ENCODE results near the gene ADAMTS17.

Gene ADAMTS17

DNA sequence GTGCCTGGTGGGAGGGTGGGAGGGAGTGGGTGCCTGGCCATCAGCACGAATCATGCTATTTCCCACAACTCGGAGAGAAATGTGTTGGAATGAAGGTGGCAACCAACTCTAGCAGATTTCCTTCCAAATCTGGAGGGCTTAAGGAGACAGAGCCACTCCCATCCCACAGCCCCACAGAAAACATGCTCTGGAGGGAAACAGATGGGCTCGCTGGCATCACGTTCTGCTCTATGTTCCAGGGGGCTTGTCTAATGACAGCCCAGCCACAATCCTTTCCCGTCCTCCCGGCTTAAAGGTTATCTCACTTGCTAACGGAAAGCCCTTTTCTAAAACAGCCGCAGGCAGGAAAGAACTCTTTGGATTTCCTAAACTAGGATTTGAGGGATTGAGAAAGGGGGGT is 65.3 kb downstream of the ADAMTS17 start:
- DNase-seq (ENCODE audit: low read depth in 2 of 2), result no peak

DNA sequence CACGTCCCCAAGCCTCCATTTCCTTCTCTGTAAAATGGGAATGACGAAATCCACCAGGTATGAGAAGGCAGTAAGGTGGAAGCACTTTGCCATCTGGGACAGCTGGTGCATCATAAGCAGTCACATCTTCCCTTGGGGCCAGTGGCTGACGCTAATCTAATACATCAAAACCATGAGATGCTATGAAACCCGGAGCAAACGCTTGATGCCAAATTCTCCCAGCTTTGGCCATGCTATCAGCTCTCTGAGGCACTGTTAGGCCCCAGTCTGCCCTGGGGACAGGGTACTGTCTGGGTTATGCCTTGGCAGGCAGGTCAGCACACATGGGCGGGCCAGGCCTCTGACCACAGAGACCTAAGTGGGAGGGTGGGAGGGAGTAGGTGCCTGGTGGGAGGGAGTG is 66.1 kb downstream of the ADAMTS17 start:
- no peak for DNase-seq (ENCODE audit: low read depth in 2 of 2)

DNA sequence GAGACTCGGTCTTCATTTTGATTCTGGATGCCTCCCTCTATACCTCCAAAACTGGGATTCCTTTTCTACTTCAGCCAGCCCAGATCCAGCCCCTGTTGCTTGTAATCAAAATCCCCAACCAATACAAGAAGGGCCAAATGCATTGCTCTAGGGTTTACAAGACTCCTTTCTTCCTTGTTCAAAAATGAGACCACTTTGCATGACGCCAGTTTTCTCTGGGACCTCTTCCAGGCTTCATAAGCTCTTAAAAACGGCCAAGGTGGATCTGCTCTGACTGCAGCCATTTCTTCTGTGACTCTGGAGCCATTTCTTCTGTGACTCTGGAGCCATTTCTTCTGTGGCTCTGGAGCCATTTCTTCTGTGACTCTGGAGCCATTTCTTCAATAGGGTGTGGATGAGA is 71.9 kb downstream of the ADAMTS17 start:
- DNase-seq (ENCODE audit: low read depth in 2 of 2), result no peak

DNA sequence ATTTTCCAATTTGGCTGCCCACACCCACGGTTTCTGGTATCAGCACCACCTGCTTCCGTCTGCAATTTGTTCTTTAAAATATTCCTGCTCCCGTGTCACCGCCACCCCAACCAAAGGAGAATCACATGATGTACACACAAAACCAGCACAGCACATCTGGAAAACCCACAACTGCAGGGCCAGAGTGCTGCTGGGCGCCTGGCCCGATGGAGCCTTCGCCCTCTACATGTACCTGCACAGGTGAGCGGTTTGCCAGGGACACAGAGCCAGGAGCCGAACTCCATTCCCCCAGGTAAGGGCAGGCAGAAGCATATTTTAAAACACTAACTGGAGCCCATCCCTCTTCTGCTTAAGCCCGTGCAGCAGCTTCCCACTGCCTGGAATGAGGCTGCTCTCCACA is 75.6 kb downstream of the ADAMTS17 start:
- no peak for DNase-seq (ENCODE audit: low read depth in 2 of 2)

DNA sequence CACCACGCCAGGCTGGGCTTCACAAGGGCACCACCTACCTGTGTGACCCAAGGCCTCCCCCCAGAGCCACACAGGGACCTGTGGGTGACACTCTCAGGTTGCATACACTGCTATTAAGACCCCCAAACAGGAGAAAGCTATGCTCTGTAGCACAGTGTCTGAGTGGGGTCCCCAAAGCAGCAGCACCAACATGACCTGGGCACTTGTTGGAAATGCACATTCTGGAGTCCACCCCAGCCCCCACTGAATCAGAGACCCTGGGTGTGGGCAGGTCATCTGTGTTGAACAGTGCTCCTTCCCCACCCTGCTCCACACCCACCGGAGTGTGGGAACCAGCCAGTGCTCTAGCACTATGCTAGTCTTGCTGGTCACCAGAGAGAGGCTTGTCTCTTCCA is 76.1 kb downstream of the ADAMTS17 start:
- no peak for DNase-seq (ENCODE audit: low read depth in 2 of 2)

DNA sequence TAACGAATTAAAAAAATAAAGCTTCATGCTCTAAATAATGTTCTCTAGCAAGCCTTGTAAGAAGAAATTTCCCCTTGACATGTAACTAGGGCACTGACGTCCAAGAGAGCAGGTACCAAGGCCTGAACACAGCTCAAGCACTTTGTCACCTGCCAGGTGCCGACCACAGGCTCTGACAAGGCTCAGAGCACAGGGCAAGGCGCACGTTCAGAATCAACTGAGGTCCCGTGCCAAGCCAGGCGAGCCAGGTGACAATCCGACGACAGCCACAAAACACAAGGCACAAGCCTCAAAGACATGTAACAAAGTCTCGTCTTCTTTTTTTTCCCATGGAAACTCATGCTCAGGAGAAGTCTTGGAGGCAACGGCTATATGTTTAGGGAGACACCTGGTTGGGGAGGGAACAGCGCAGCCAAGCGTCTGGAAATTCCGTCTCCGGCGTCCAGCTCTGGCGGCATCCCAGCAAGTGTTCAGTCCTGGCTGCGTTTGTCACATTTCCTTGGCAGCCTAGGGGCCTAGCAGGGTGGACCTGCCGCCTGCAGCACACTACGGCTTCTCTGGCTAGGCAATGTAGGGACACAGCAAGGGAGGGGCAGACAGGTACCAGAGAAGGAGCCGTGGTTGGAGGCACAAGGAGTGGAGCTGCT is 76.7 kb downstream of the ADAMTS17 start:
- no peak for DNase-seq (ENCODE audit: low read depth in 2 of 2)

DNA sequence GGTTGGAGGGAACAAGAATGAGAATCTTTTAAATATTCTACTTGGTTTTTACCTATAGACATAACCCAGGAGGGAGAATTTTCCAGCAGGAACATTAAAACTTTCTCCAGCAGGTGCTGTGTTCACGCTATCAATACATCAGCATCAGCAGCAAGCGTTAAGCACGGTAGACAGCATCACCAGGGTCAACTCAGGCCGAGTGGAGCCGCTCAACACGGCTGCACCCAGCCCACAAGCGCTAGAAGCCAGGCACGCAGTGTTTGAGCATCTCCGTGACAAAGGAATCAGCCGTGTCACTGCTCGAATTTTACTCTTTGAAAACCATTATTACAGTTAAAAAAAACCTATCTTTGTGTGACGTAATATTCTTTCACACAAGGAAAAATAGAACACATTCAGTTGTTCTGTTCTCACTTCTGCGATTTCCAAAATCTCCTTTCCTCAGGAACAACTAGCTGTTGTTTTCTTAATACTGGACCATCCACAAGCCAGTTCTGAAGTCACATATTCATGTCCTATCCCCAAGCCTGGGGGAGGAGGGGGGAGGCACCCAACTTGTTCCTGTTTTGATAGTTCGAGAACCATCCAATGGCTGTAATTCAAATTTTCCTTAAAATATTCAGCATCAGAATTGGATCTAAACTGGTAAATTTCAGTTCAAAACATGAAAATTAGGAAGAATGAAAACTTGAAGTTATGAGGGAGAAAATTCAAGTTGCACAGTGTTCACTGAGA is 77.9 kb downstream of the ADAMTS17 start:
- no peak for DNase-seq (ENCODE audit: low read depth in 2 of 2)

DNA sequence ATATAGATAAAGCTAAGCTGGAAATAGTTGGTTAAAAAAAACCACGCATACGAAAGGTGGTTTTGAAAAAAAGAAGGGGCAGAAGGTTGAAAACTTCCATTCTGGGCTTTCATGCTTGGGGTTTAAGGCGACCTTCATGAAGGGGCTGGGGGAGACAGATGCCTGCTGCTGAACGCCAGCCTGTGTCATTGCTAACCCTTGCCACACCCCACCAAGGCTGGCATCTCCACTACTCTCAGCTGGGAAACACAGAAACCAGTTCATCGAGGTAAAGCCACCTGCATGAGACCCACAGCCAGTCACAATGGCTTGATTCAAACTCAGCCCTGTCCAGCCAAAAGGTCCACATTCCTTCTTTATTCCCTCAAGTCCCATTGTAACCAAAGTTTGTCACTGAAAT is 78.7 kb downstream of the ADAMTS17 start:
- no peak for DNase-seq (ENCODE audit: low read depth in 2 of 2)

DNA sequence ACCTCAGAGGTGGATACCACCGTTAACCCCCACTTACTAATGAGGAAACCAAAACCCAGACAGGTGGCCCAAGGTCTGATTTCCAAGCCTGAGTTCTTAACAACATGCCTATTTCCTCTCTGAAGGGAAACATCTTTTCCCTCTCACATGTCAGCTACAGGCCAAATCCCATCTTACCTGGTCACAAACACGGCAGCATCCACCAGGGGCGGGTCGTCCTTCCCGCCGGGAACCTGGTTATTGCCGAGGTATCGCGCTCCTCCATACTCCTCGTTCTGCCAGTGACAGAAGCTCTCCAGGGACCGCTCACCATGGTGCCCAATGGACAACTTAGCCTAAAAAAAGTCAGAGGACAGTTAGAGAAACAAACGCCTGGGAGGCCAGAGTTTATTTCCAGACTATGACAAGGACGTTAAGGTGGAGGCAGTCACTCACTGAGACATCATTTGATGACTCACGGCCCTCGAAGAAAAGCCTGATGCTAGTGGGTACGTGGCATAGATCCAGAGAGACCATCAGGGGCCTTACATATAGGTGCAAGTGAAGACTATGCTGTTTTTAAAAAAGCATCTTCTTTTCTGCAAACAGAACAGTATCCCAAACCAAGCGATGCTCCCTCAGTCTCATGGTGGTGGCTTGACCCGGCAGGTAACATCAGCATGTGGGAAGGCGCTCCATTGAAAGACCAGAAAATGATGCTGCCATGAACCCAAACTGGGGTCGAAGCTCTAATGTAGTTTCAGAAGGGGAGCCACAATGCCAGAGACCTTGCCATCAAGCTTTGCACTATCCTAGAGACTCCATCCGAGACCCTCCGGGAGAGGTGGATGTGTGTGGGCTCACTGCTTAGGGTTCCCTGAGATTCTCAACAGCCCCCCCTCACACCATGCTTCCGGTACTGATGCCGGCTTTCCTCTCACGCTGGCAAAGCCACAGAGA is 80.2 kb downstream of the ADAMTS17 start:
- DNase-seq (ENCODE audit: low read depth in 2 of 2), result no peak

DNA sequence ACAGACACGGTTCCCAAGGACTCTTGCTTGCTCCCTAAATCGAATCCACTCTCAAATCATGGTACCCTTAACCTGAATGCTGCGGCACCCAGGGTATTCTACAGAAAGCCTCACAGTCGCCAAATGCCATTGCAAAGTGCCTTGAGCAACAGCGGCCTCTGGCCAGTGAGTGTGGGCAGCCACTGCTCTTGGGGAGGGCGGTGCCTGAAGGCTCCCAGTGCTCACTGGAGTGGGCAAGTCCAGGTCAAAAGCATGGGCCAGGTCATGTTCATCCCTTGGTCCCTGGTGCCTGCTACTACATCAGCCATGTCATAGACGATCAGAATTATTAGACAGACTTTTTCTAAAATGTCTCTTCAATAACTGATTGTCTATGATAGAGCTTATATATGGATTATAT is 82.5 kb downstream of the ADAMTS17 start:
- DNase-seq (ENCODE audit: low read depth in 2 of 2), result no peak

DNA sequence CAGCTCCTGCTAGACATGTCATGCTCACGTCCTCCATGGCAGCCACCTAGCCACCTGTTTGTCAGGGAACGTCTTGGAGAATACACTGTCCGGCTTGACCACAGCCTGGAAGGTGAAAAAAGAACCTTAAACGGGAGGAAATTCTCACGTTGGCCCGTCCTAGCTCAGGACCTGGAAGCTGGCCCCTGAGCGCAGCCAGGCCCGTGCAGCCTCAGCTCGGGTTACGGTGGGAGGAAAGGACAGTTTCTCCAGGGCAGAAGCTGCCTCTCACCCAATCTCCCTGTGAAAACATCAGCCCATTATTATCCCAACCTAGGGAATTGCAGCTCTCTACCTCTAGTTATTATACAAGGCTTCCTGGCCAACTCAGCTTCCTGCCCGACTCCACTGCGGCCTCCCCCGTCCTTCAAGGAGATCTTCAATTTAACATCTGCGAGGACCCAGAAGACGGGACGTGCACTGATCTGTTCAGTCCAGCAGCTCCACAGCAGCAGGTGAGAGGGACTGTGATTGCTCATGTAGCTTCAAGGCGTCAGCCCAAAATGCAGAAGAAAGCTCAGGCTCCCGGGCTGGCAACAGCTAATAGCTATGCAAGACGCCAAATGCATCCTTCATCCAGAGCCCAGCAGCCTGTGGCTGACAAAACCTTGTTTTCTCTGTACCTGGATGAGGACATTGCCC is 84.7 kb downstream of the ADAMTS17 start:
- DNase-seq (ENCODE audit: low read depth in 2 of 2), result no peak

DNA sequence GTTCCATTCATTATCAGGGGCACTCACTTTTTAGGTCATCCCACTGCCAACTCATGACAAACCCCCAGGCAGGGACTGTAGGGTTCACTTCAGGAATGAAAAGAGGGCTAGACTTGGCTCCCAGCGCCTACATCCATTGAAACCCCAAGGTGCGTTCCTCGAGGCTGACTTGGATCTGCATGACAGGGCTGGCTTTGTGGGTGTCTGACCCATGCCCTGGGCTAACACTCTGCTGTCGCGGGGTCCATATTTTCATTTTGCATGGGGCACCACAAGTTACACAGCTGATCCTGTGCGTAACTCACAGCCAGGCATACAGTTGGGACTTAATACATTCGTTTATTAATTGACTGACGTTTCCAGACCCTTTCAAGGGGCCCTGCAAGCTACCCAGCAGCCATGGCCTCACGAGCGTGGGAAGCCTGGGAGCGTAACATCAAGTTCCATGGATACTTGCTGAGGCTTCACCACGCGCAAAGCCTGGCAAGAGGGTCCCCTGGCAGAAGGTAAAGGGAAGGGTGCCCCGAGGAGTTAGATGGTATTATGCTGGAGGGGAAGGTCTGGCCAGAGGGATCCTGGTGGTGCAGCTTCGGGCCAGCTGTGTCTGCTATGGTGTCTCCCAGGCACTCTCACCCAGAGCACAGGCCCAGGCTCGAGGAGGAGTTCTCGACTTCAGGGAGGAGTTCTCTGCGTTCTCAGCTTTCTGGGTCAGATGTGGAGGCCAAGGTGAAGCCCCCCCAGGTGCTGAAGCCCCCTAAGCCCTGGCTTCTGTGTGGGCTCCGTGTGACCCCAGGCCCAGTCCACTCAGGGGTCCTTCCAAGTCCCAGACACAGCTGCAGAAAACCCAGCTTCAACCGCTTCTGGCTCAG is 85.4 kb downstream of the ADAMTS17 start:
- no peak for DNase-seq (ENCODE audit: low read depth in 2 of 2)

DNA sequence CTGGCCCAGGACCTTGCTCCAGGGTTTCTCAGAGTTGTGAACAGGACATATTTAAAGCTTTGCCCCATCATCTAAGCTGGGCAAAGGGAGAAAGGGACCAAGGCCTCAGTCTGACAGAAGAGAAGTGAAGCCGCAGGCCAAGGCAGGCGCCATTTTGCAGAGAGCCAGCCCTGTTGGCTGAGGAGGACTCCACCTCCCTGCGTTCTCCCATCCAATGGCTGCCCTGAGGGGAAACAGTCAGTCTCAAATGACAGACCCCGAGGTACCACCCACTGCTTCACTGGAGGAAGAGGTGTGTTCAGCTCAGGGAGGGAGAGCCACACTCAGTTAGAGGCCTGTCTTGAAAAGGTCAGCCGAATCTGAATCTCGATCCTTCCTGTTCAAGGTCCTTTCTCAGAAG is 86.1 kb downstream of the ADAMTS17 start:
- DNase-seq (ENCODE audit: low read depth in 2 of 2), result no peak

DNA sequence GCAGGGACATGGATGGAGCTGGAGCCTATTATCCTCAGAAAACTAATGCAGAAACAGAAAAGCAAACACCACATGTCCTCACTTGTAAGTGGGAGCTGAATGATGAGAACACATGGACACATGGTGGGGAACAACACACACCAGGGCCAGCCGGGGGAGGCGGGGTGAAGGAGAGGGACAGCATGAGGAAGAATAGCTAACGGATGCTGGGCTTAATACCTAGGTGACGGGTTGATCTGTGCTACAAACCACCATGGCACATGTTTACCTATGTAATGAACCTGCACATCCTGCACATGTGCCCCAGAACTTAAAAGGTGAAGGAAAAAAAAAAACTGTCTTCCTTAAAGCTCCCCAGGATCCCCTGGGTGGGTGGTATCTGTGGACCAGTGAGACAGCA is 87.1 kb downstream of the ADAMTS17 start:
- DNase-seq (ENCODE audit: low read depth in 2 of 2), result no peak

DNA sequence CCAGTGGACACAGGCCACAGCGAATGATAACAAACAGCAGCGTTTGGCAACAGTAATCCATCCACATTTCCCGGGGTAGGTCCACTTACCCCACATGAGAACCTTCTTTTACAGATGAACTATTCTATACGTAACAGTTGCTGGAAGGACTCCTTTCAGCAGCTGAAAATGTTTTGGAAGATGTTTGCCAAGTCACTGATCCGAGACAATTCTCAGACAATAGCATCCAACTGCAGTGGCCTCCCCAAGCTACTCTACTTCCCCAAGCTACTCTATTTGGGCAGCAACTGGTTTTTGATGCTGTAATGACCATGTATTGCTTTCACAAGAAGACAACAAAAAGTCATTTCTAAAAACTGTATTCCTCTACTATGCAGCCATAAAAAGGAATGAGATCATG is 87.5 kb downstream of the ADAMTS17 start:
- DNase-seq (ENCODE audit: low read depth in 2 of 2), result no peak

DNA sequence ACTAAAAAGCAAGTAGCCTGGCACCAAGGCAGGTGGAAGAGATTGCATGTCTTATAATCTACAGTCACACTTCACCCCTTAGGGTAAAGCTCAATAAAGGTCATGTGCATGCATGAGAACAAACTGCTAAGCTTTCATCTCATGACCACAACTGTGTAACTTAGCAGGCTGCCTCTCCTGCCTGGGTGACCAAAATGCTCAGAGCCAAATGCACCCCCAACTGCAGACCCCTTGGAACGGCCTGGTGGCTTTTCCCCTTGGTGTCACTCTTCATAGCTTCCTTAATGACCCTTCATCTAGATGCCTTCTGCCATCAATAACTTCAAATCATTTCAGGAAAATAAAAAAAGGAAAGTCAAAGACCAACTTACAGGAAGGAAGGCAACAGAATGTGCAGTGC is 88.1 kb downstream of the ADAMTS17 start:
- DNase-seq (ENCODE audit: low read depth in 2 of 2), result no peak

DNA sequence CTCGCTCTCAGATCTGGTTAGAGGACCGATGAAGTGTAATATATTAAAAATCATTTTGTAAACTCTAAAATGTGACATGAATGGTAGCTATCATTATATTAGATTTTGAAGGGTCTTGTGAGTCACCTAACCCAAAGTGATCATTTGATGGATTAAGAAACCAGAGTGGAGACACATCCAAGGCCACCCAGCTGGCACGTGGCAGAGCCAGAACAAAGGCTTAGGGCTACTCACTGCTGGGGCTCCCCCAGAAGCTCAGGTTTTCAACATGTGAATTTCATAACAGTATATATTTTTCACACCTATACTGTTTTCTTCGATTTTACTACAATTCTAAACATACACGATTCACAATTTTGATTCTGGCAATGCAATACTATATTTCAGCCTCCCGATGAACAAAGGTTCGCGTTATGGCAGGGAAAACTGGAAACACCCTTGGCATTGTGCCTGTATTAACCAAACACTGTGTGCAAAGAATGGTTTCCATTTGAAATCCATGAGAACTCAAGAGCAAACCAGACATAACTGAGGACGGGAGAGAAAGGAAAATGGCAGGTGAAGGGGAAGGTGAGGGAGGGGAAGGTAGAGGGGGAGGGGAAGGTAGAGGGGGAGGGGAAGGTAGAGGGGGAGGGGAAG is 88.9 kb downstream of the ADAMTS17 start:
- no peak for DNase-seq (ENCODE audit: low read depth in 2 of 2)

DNA sequence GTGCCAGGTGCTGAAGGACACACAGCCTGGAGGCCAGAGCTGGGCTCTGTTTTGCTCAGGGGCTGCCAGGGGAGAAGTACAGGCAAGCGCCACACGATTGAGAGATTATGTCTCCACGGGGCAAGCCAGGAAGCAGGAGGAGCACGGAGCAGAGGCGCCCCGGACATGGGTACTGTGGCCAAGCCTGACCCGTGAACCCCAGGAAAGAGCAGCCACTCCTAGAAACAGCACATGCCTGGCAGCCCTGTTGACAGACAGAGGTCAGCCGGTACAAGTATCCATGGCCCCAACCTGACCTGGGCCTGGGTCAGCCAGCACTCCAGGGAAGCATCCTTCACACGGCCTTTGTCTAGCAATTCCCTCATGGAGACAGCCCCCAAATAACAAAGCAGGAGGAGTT is 89.4 kb downstream of the ADAMTS17 start:
- DNase-seq (ENCODE audit: low read depth in 2 of 2), result no peak

DNA sequence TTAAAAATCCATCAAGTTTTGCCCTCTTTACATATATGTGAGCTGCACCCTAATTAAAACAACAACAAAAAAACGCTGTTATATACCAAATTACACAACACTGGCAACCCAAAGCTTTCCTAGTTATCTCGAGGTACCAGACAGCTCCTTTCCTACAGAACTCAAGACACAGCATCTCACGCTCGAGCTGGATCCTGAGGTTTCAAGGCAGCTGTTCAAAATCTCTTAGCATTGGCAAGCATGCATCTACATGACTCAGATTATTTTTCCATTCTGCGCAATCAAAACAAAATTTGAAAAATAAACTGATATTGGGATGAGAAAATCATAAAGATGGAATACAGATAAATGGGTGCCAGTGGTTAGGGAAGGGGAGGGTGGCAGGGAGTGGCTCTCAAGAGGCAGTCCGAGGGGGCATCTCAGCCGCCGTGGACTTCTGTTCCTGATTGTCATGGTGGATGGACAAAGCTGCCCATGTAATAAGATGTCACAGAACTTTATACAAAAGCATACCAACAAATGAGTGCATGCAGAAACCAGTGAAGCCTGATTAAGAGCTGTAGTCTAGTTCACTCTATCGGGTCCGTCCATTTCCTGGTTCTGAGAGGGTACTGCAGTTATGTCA is 91.5 kb downstream of the ADAMTS17 start:
- DNase-seq (ENCODE audit: low read depth in 2 of 2), result no peak
